SK-N-SH (cell line): ENCODE measurements around the gene DIPK1C. TPM values are rescaled to one million over a fixed set of nuclear protein-coding genes. Genes with fewer than 3 reads are reported as not detected.

Experiments used
- CTCF ChIA-PET: fragments of 300-600, 350-600 bp; formaldehyde crosslinking; extraction: SDS; loops from one replicate; lab custom pipeline; 2021; lab: Yijun Ruan, JAX
- POLR2A ChIA-PET: fragments of 350-600 bp; sonication (Branson Sonifier 250); formaldehyde crosslinking; extraction: SDS; loops from one replicate; lab custom pipeline; 2020; ENCODE audit warnings: antibody characterized with exemption, inconsistent platforms; lab: Yijun Ruan, JAX
- DNase-seq: peaks from one replicate; pipeline ENCODE4 v3.0.0; 2012
- H2AFZ ChIP-seq: fragments of 200-600 bp; sonication (generic); 2 replicates; pipeline ENCODE4 v1.8.1; 2016; ENCODE audit warnings: antibody characterized with exemption, mild to moderate bottlenecking, low read depth
- H3F3A ChIP-seq: fragments of 200-600 bp; sonication (generic); replicated peaks from 2 replicates; pipeline ENCODE3; 2016; ENCODE audit warnings: antibody characterized with exemption, mild to moderate bottlenecking; ENCODE audit not compliant: insufficient read depth
- H3K27ac ChIP-seq, 2 experiments: fragments of 200-500 bp in 1 of 2; fragments of 200-600 bp in 1 of 2; sonication (Bioruptor generic) in 1 of 2; sonication (generic), shearing (Covaris generic) in 1 of 2; 2 replicates each; pipeline versions ENCODE4 v1.5.1 to v1.6.1; 2014 to 2016; ENCODE audit warnings: low read depth in 2 of 2, inconsistent platforms in 1 of 2, low read length in 1 of 2, mild to moderate bottlenecking in 1 of 2, mixed read lengths in 1 of 2
- H3K27me3 ChIP-seq: fragments of 200-600 bp; sonication (generic), shearing (Covaris generic); 2 replicates; pipeline ENCODE4 v1.6.1; 2016; ENCODE audit warnings: mixed run types; ENCODE audit not compliant: insufficient read depth
- H3K36me3 ChIP-seq, 2 experiments: fragments of 200-500 bp in 1 of 2; fragments of 200-600 bp in 1 of 2; sonication (Bioruptor generic) in 1 of 2; sonication (generic) in 1 of 2; replicated peaks in 1 of 2; 2 replicates each; pipeline versions ENCODE3 to v1.5.1; 2014 to 2016; ENCODE audit warnings: low read length in 1 of 2, mild to moderate bottlenecking in 1 of 2; ENCODE audit not compliant: insufficient read depth in 2 of 2, control insufficient read depth in 1 of 2
- H3K4me1 ChIP-seq, 2 experiments: fragments of 200-500 bp in 1 of 2; fragments of 200-600 bp in 1 of 2; sonication (Bioruptor generic) in 1 of 2; sonication (generic), shearing (Covaris generic) in 1 of 2; 2 replicates each; pipeline versions ENCODE4 v1.5.1 to v1.6.1; 2014 to 2016; ENCODE audit warnings: low read depth in 1 of 2, low read length in 1 of 2, mixed run types in 1 of 2; ENCODE audit not compliant: insufficient read depth in 2 of 2, control insufficient read depth in 1 of 2
- H3K4me2 ChIP-seq: fragments of 200-600 bp; sonication (generic), shearing (Covaris generic); 2 replicates; pipeline ENCODE4 v1.6.1; 2017; ENCODE audit warnings: mixed run types
- H3K4me3 ChIP-seq, 2 experiments: fragments of 200-500 bp in 1 of 2; fragments of 200-600 bp in 1 of 2; sonication (Bioruptor generic) in 1 of 2; sonication (generic), shearing (Covaris generic) in 1 of 2; 2 replicates each; pipeline versions ENCODE4 v1.5.1 to v1.8.1; 2014 to 2016; ENCODE audit warnings: low read depth in 2 of 2, inconsistent platforms in 1 of 2, low read length in 1 of 2, mild to moderate bottlenecking in 1 of 2, mixed read lengths in 1 of 2, moderate library complexity in 1 of 2
- H3K79me2 ChIP-seq: fragments of 200-600 bp; sonication (generic); 2 replicates; pipeline ENCODE4 v1.8.1; 2017; ENCODE audit warnings: mild to moderate bottlenecking; ENCODE audit not compliant: insufficient read depth
- H3K9ac ChIP-seq: fragments of 200-600 bp; sonication (generic); 2 replicates; pipeline ENCODE4 v1.6.1; 2017; ENCODE audit warnings: mixed run types
- H3K9me2 ChIP-seq: fragments of 200-600 bp; sonication (generic); 2 replicates; pipeline ENCODE4 v1.6.1; 2017; ENCODE audit warnings: mixed run types
- H3K9me3 ChIP-seq: fragments of 200-600 bp; sonication (generic); 2 replicates; pipeline ENCODE4 v1.6.1; 2017; ENCODE audit warnings: mixed run types, mild to moderate bottlenecking, moderate library complexity
- H4K20me1 ChIP-seq: fragments of 200-600 bp; sonication (generic); 2 replicates; pipeline ENCODE4 v1.6.1; 2017; ENCODE audit warnings: mild to moderate bottlenecking, mixed run types; ENCODE audit not compliant: insufficient read depth
- CHD2 ChIP-seq: fragments of 150-350 bp; IDR thresholded peaks from 2 replicates; pipeline ENCODE4 v1.6.1; 2018; ENCODE audit warnings: low read length; ENCODE audit not compliant: partially characterized antibody
- ELF1 ChIP-seq: IDR thresholded peaks from 2 replicates; pipeline ENCODE4 v1.4.0; 2012
- EP300 ChIP-seq, 2 experiments: IDR thresholded peaks; 2 replicates each; pipeline versions ENCODE4 v1.4.0 to v1.6.1; 2012; ENCODE audit warnings: borderline replicate concordance in 1 of 2, low read depth in 1 of 2, low read length in 1 of 2
- GABPA ChIP-seq: IDR thresholded peaks from 2 replicates; pipeline ENCODE4 v1.4.0; 2012; ENCODE audit warnings: low read depth, mild to moderate bottlenecking
- GATA2 ChIP-seq: sonication (generic); formaldehyde crosslinking; IDR thresholded peaks from 2 replicates; pipeline ENCODE4 v1.5.0; 2020; ENCODE audit warnings: mild to moderate bottlenecking, missing genetic modification reagents
- MXI1 ChIP-seq: IDR thresholded peaks from 2 replicates; pipeline ENCODE4 v1.6.1; 2012; ENCODE audit warnings: mild to moderate bottlenecking, low read depth, low read length, improper control_type of control experiment
- REST ChIP-seq: IDR thresholded peaks from 2 replicates; pipeline ENCODE4 v1.6.1; 2012; ENCODE audit warnings: mild to moderate bottlenecking, low read depth, low read length, moderate library complexity
- TCF12 ChIP-seq: IDR thresholded peaks from 2 replicates; pipeline ENCODE4 v1.4.0; 2012
- ZBTB33 ChIP-seq: IDR thresholded peaks from 2 replicates; pipeline ENCODE4 v1.4.0; 2012; ENCODE audit warnings: low read depth, borderline replicate concordance
- WGBS: methylation state at CpG from one replicate; pipeline ENCODE4 v1.1.6; 2017; ENCODE audit warnings: low lambda C conversion rate; 5-methylcytosine and 5-hydroxymethylcytosine counted together
- polyA plus RNA-seq, 3 experiments: library from polyadenylated mRNA; depleted of rRNA; stranded (reverse); fragments of >200 nt; gene quantifications; 2 replicates each; pipeline ENCODE4 v1.2.3, GENCODE V29; 2012
- TF ChIP-seq, protein P1 (sequence below): fragments of 150-350 bp; IDR thresholded peaks from 2 replicates; pipeline ENCODE4 v1.6.1; 2017; ENCODE audit warnings: antibody characterized with exemption, low read length, low read depth, borderline replicate concordance

The DIPK1C gene
- polyA plus RNA-seq, 1 of the 3 experiments (the other 2 are of a cell fraction) = not detected

DNA sequence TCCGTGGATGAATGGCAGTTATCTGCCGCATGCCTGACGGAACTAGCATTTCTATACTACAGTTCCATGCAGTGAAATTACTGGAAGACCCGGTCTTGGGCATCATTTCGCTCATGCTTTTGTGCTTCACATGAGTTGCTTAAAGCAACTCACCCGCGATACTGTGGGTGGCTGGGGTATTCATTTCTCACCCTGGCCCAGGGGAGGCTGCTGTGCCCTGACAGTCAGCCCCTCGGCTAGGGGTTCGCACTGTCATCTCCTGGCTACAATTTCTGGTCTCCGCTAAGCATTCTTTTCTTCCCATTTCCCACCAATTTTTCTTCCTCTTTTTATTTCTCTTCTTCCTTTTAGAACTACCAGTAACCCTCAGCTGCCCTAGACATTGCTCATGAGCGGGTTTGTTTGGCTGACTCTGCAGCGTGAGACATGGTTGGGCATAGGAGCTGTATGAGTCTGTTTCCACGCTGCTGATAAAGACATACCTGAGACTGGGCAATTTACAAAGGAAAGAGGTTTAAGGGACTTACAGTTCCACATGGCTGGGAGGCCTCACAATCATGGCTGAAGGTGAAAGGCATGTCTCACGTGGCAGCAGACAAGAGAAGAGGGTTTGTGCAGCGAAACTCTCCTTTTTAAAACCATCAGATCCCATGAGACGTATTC lies 22.5 kb upstream of the DIPK1C start:
- Histone ChIP-seq H3F3A (no peaks in the 10 kb centered on the region), H4K20me1 (no peaks in the 10 kb centered on the region), H3K36me3 (no peaks in the 10 kb centered on the region), H3K9me2 (no peaks in the 10 kb centered on the region), H3K79me2 (no peaks in the 10 kb centered on the region), H3K4me2 (no peak overlapping the region), H2AFZ (no peak overlapping the region), H3K9ac (no peak overlapping the region), H3K27me3 (peaks cover 50% of the 10 kb centered on the region; the same call in 1 of the 2 replicates), H3K4me3 (no peak overlapping the region), H3K9me3 (no peaks in the 10 kb centered on the region), H3K4me1 (no peaks in the 10 kb centered on the region), H3K27ac (no peak overlapping the region)
- DNase-seq = no peak
- ChIA-PET CTCF (interaction anchor here (0.6 kb wide), 1 partner anchor 15 kb away, joined by 3 read pairs; no protein-coding TSS in a partner anchor), POLR2A (no interaction called here)
- 53% methylated on average over 16 of the region's 16 CpGs for WGBS
- TF ChIP-seq GABPA (no peak), REST (no peak), EP300 (IDR thresholded peaks at IDR 0.05; ENCODE audit: borderline replicate concordance in 1 of 2, low read depth in 1 of 2, low read length in 1 of 2) (no peak), GATA2 (CRISPR knock-in tag) (no peak)

DNA sequence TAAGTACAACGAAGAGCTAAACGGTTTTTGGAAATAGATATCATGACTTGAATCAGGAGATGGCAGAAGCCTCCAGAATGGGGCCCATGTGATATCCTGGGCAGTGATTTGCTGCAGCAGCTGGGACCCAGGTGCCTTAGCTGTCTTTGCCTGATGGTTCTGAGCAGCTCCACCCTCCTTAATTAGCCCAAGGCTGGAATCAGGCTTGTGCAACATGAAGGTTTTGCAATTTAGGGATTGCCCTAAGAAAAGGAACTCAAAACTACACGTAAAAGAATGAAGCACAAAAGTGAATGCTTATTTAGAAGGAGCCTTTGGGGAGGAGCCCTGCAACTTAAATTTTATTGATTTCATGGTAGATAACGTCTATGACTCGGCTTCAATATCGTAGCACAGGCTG lies 21.8 kb upstream of the DIPK1C start:
- Histone ChIP-seq H3K27me3 (peaks cover 46% of the 10 kb centered on the region; the same call in 1 of the 2 replicates), H3K4me2 (no peak overlapping the region), H3K4me1 (no peaks in the 10 kb centered on the region), H3K79me2 (no peaks in the 10 kb centered on the region), H3F3A (no peaks in the 10 kb centered on the region), H3K36me3 (no peaks in the 10 kb centered on the region), H3K27ac (no peak overlapping the region), H3K9me2 (no peaks in the 10 kb centered on the region), H3K9me3 (no peaks in the 10 kb centered on the region), H4K20me1 (no peaks in the 10 kb centered on the region), H2AFZ (no peak overlapping the region), H3K4me3 (no peak overlapping the region), H3K9ac (no peak overlapping the region)
- CTCF ChIA-PET = interaction anchor here (0.9 kb wide), 1 partner anchor 282 kb away, joined by 3 read pairs; no protein-coding TSS in a partner anchor
- DNase-seq = no peak
- TF ChIP-seq TCF12 (no peak), ELF1 (no peak)
- WGBS = 7% methylated on average over 6 of the region's 6 CpGs
- POLR2A ChIA-PET = no interaction called here

DNA sequence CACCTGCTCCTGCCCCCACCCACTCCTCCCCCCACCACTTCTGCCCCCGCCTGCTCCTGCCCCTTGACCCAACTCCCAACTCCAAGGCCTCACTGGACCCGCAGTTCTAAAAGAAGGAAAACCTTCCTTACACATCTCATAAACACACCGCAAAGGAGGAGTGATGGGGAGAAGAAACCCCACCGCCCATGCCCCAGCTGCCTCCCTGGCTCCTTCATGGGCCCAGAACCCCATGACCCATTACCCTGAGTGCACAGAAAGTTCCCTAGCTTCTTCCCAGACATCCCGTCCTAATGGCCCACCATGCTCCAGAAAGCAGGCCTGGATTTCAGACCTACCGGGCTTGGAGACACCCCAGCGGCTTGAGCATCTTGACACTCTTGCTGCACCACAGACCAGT lies 21.2 kb upstream of the DIPK1C start:
- Histone ChIP-seq H3K9me3 (no peaks in the 10 kb centered on the region), H3F3A (no peaks in the 10 kb centered on the region), H2AFZ (no peak overlapping the region), H3K9me2 (no peaks in the 10 kb centered on the region), H4K20me1 (no peaks in the 10 kb centered on the region), H3K4me1 (no peaks in the 10 kb centered on the region), H3K9ac (no peak overlapping the region), H3K79me2 (no peaks in the 10 kb centered on the region), H3K27ac (no peak overlapping the region), H3K4me3 (no peak overlapping the region), H3K36me3 (no peaks in the 10 kb centered on the region), H3K27me3 (peaks cover 46% of the 10 kb centered on the region; the same call in 1 of the 2 replicates), H3K4me2 (no peak overlapping the region)
- ChIA-PET POLR2A (no interaction called here), CTCF (interaction anchor here (0.9 kb wide), 1 partner anchor 281 kb away, joined by 3 read pairs; no protein-coding TSS in a partner anchor)
- WGBS = 19% methylated on average over 3 of the region's 7 CpGs
- no peak for DNase-seq
- TF ChIP-seq CHD2 (no peak), MXI1 (no peak), ZBTB33 (no peak), GABPA (no peak)
- TF ChIP-seq, protein P1, sequence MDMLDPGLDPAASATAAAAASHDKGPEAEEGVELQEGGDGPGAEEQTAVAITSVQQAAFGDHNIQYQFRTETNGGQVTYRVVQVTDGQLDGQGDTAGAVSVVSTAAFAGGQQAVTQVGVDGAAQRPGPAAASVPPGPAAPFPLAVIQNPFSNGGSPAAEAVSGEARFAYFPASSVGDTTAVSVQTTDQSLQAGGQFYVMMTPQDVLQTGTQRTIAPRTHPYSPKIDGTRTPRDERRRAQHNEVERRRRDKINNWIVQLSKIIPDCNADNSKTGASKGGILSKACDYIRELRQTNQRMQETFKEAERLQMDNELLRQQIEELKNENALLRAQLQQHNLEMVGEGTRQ = no peak
